HG03469 (cell line): ENCODE data around the gene SCN3B.

ENCODE experiments used
- ATAC-seq: cut with Tn5 transposase; IDR thresholded peaks from one replicate; pipeline ENCODE4 v1.9.1; 2021; ENCODE audit warnings: mild to moderate bottlenecking, moderate library complexity, moderate number of reproducible peaks; ENCODE audit not compliant: unreplicated experiment

The SCN3B gene

GRCh38 chr11:123659311-123659710 lies 4.9 kb upstream of the SCN3B start:
- no peak for ATAC-seq

GRCh38 chr11:123653827-123654565 lies 428 bp downstream of the SCN3B start:
- ATAC-seq: no peak

GRCh38 chr11:123653483-123653826 lies 969 bp downstream of the SCN3B start:
- ATAC-seq: no peak

GRCh38 chr11:123652599-123652998 lies 1.8 kb downstream of the SCN3B start:
- ATAC-seq: no peak

GRCh38 chr11:123650901-123651300 lies 3.5 kb downstream of the SCN3B start:
- ATAC-seq: no peak

- no peak for ATAC-seq
Measured at GRCh38 chr11:123645286-123645975, 9.0 kb downstream of the SCN3B start.

- no peak for ATAC-seq
Measured at GRCh38 chr11:123642435-123642834, 12.0 kb downstream of the SCN3B start.

GRCh38 chr11:123641495-123641840 lies 13.0 kb downstream of the SCN3B start:
- no peak for ATAC-seq

GRCh38 chr11:123640677-123641494 lies 13.5 kb downstream of the SCN3B start:
- no peak for ATAC-seq

- no peak for ATAC-seq
Measured at GRCh38 chr11:123640029-123640428, 14.4 kb downstream of the SCN3B start.

GRCh38 chr11:123630126-123630608 lies 24.3 kb downstream of the SCN3B start:
- ATAC-seq: no peak

GRCh38 chr11:123628936-123629683 lies 25.3 kb downstream of the SCN3B start:
- no peak for ATAC-seq

GRCh38 chr11:123624974-123625373 lies 29.4 kb downstream of the SCN3B start:
- no peak for ATAC-seq

GRCh38 chr11:123622576-123622975 lies 31.8 kb downstream of the SCN3B start:
- ATAC-seq: no peak

- no peak for ATAC-seq
Measured at GRCh38 chr11:123616505-123617198, 37.8 kb downstream of the SCN3B start.

- no peak for ATAC-seq
Measured at GRCh38 chr11:123611698-123612097, 42.7 kb downstream of the SCN3B start.

GRCh38 chr11:123608945-123609344 lies 45.5 kb downstream of the SCN3B start:
- no peak for ATAC-seq

GRCh38 chr11:123608371-123608770 lies 46.1 kb downstream of the SCN3B start:
- no peak for ATAC-seq

GRCh38 chr11:123607781-123608180 lies 46.6 kb downstream of the SCN3B start:
- no peak for ATAC-seq

GRCh38 chr11:123603666-123604065 lies 50.8 kb downstream of the SCN3B start:
- ATAC-seq: no peak
